ENCODE data around the gene EPB41L3.

EPB41L3 gene

GRCh38 chr18:5397102-5397501 is 146.7 kb downstream of the EPB41L3 start:
- no peak for DNase-seq

- DNase-seq, result no peak
These were observed 147.8 kb downstream of the EPB41L3 start for GRCh38 chr18:5395860-5396448.

GRCh38 chr18:5393779-5394178 is 150.0 kb downstream of the EPB41L3 start:
- no peak for DNase-seq

- DNase-seq, result no peak
These were observed 152.4 kb downstream of the EPB41L3 start for GRCh38 chr18:5391409-5391808.

GRCh38 chr18:5389356-5389755 is 154.4 kb downstream of the EPB41L3 start:
- no peak for DNase-seq

GRCh38 chr18:5388896-5389295 is 154.9 kb downstream of the EPB41L3 start:
- DNase-seq, result no peak

- DNase-seq, result no peak
These were observed 163.2 kb downstream of the EPB41L3 start for GRCh38 chr18:5380586-5380985.

GRCh38 chr18:5376986-5377385 is 166.8 kb downstream of the EPB41L3 start:
- DNase-seq, result no peak

GRCh38 chr18:5370332-5370731 is 173.5 kb downstream of the EPB41L3 start:
- DNase-seq, result no peak

GRCh38 chr18:5369513-5369912 is 174.3 kb downstream of the EPB41L3 start:
- no peak for DNase-seq

- no peak for DNase-seq
These were observed 178.4 kb downstream of the EPB41L3 start for GRCh38 chr18:5365443-5365842.

GRCh38 chr18:5350636-5351035 is 193.2 kb downstream of the EPB41L3 start:
- no peak for DNase-seq
